ENCODE data around the gene S100A5.

S100A5 gene

DNA sequence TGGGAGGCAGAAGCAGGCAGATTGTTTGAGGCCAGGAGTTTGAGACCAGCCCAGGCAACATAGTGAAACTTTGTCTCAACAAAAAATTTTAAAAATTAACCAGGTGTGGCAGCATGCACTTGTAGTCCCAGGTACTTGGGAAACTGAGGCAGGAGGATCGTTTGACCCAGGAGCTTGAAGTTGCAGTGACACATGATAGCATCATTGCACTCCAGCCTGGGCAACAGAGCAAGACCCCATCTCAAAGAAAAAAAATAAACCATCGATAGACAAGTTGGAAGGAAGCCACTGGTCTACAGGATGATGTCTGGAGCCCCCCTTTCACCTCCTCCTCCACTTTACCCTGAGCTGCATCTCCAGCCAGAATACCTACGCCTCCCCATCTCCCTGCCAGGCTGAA lies 21.5 kb downstream of the S100A5 start:
- H3K4me3 ChIP-seq (ENCODE audit: low read depth, low read length): no peak overlapping the region
- TF ChIP-seq, protein P1, sequence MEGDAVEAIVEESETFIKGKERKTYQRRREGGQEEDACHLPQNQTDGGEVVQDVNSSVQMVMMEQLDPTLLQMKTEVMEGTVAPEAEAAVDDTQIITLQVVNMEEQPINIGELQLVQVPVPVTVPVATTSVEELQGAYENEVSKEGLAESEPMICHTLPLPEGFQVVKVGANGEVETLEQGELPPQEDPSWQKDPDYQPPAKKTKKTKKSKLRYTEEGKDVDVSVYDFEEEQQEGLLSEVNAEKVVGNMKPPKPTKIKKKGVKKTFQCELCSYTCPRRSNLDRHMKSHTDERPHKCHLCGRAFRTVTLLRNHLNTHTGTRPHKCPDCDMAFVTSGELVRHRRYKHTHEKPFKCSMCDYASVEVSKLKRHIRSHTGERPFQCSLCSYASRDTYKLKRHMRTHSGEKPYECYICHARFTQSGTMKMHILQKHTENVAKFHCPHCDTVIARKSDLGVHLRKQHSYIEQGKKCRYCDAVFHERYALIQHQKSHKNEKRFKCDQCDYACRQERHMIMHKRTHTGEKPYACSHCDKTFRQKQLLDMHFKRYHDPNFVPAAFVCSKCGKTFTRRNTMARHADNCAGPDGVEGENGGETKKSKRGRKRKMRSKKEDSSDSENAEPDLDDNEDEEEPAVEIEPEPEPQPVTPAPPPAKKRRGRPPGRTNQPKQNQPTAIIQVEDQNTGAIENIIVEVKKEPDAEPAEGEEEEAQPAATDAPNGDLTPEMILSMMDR (IDR thresholded peaks at IDR 0.05; ENCODE audit: borderline replicate concordance, insufficient read depth, low read depth, low read length): no peak

GRCh38 chr1:153515504-153516394 lies 25.0 kb downstream of the S100A5 start:
- TF ChIP-seq, protein P1 (IDR thresholded peaks at IDR 0.05; ENCODE audit: borderline replicate concordance, insufficient read depth, low read depth, low read length): no peak
- no peak overlapping the region for H3K4me3 ChIP-seq (ENCODE audit: low read depth, low read length)

GRCh38 chr1:153513666-153514065 lies 27.1 kb downstream of the S100A5 start:
- TF ChIP-seq, protein P1 (IDR thresholded peaks at IDR 0.05; ENCODE audit: borderline replicate concordance, insufficient read depth, low read depth, low read length): no peak
- H3K4me3 ChIP-seq (ENCODE audit: low read depth, low read length): no peak overlapping the region

DNA sequence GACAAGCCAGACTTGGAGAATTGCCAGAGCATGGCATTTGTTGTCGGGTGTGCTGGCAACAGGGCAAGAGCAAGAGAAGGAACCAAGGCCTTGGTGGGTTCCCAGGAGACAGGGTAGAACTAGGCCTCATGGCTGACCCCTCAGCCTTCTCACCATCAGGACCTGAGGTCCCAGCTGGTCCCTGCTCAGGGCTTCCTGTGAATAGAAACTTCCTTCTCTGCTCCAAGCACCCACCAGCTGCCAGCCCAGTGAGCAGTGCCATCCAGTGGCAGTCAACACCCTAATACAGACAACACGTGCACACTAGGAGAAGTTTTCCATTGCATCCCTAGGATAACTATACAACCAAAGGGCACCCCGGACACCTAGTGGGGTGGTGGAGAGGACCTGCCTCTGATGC lies 27.7 kb downstream of the S100A5 start:
- TF ChIP-seq, protein P1 (IDR thresholded peaks at IDR 0.05; ENCODE audit: borderline replicate concordance, insufficient read depth, low read depth, low read length): no peak
- H3K4me3 ChIP-seq (ENCODE audit: low read depth, low read length): no peak overlapping the region

DNA sequence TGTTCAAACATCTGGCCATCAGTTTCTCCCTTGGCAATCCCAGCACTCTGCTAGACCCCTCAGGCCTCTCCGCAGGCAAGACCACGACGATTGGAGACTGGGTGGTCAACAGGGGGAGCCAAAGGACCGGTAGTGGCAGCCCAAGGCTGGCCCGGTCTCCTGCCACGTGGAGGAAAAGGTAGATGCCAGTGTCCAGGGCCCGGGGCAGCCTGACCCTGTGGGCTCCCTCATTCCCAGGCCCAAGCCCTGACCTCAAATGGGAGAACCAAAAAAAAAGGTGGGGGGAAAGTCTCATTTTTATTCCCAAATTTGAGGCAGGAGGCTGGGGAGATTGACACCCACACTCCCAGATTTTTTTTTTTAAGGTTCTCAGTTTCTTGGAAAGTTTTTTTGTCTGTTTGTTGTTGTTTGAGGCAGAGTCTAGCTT lies 29.7 kb downstream of the S100A5 start:
- TF ChIP-seq, protein P1 (IDR thresholded peaks at IDR 0.05; ENCODE audit: borderline replicate concordance, insufficient read depth, low read depth, low read length): peak; percentile 91
- no peak overlapping the region for H3K4me3 ChIP-seq (ENCODE audit: low read depth, low read length)

DNA sequence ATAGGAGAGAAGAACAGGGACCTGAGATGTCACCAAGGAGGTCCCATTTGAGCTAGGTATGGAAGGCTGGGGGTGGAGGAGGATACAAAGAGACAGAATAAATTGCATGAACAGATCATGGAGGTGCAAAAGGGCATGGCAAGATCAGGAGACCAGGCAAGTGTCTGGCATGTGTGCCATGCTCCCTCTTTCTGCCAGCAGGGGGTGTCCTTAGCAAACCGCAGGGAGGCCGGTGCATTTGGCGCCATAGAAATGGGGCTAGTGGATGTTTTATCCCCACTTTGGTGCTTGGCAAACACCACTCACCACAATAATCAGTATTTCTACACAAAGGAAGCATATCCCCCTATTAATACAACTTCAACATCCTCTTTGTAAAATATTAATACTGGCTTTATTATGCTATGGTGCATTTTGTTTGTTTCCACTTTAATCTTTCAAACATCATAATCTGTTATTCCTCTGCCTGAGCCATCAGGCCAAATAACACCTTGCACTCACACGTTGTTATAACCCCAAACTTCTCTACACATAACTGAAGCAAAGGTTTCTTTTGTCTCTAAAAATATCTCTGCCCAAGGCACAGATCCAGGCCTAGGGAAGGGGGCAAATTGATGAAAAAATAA lies 30.9 kb downstream of the S100A5 start:
- no peak overlapping the region for H3K4me3 ChIP-seq (ENCODE audit: low read depth, low read length)
- TF ChIP-seq, protein P1 (IDR thresholded peaks at IDR 0.05; ENCODE audit: borderline replicate concordance, insufficient read depth, low read depth, low read length): peak; percentile 86

All from GM12875 (cell line).